Sigmoid colon (tissue), 3 donors: Measurements from ENCODE around the gene CDKL1.

Experiments used
- POLR2A ChIP-seq, 2 donors: fragments of 450-650 bp; IDR thresholded peaks; one replicate each; pipeline ENCODE4 v1.6.1; 2016; ENCODE audit warnings: antibody characterized with exemption in 2 of 2, mild to moderate bottlenecking in 2 of 2, moderate library complexity in 2 of 2
- TF ChIP-seq, protein P1 (sequence below), 4 experiments: fragments of 450-650 bp in 3 of 4; fragments of 200-600 bp in 1 of 4; IDR thresholded peaks; one replicate each; pipeline ENCODE4 v1.5.1; 2016 to 2019; ENCODE audit warnings: antibody characterized with exemption in 4 of 4, mild to moderate bottlenecking in 3 of 4, moderate library complexity in 2 of 4

DNA sequence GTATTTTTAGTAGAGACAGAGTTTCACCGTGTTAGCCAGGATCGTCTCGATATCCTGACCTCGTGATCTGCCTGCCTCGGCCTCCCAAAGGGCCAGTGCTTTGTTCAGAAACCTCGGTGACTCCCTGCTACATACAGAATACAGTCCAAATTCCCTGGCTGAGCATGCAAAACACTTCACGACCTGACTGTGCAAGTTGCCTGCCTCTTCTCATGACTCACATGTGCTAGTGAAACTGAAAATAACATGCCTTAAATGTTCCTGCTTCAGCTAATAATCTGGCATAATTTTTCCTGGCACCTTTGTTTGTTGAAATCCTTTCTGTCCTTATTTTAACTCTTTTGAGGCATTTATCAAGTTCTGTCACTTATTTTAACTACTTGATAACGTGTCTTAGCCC lies 76.4 kb downstream of the CDKL1 start:
- TF ChIP-seq, protein P1, sequence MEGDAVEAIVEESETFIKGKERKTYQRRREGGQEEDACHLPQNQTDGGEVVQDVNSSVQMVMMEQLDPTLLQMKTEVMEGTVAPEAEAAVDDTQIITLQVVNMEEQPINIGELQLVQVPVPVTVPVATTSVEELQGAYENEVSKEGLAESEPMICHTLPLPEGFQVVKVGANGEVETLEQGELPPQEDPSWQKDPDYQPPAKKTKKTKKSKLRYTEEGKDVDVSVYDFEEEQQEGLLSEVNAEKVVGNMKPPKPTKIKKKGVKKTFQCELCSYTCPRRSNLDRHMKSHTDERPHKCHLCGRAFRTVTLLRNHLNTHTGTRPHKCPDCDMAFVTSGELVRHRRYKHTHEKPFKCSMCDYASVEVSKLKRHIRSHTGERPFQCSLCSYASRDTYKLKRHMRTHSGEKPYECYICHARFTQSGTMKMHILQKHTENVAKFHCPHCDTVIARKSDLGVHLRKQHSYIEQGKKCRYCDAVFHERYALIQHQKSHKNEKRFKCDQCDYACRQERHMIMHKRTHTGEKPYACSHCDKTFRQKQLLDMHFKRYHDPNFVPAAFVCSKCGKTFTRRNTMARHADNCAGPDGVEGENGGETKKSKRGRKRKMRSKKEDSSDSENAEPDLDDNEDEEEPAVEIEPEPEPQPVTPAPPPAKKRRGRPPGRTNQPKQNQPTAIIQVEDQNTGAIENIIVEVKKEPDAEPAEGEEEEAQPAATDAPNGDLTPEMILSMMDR (IDR thresholded peaks at IDR 0.05) = no peak
- TF ChIP-seq POLR2A (IDR thresholded peaks at IDR 0.05) = no peak
